Measurements from ENCODE around the gene SLC30A3.

The SLC30A3 gene

GRCh38 chr2:27231921-27232320 is 30.9 kb downstream of the SLC30A3 start:
- Histone ChIP-seq H3K4me3 (ENCODE audit: low read depth, low read length) (no peak overlapping the region), H3K27me3 (ENCODE audit: insufficient read depth, low read length) (no peaks in the 10 kb centered on the region), H3K79me2 (ENCODE audit: control insufficient read depth, insufficient read depth, low read length, unreplicated experiment) (no peaks in the 10 kb centered on the region), H2AFZ (ENCODE audit: low read length, unreplicated experiment) (no peak overlapping the region), H3K27ac (ENCODE audit: low read depth, low read length) (no peak overlapping the region), H3K4me1 (ENCODE audit: control insufficient read depth, insufficient read depth, low read length, unreplicated experiment) (no peaks in the 10 kb centered on the region), H3K36me3 (ENCODE audit: insufficient read depth, low read length) (peaks cover 27% of the 10 kb centered on the region)

DNA sequence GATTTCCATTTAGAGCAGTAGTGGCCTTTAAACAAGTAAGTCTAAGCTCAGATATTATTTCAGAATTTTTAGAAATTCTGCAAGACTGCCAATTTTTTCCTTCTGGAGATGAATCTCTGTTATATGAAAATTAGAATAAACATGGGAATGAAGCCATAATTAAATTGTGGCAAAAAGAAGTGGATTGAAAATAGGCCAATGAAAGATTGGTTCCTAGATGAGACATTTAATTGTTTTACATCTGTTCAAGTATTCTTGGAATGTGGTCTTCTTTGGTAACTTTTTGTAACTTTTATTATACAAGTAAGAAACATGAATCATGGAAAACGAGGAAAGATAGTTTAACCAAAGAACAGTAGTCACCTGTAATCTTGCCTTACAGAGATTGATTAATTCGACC is 35.3 kb downstream of the SLC30A3 start:
- Histone ChIP-seq H3K27me3 (ENCODE audit: insufficient read depth, low read length) (no peaks in the 10 kb centered on the region), H3K36me3 (ENCODE audit: insufficient read depth, low read length) (peaks cover 27% of the 10 kb centered on the region), H3K27ac (ENCODE audit: low read depth, low read length) (no peak overlapping the region), H2AFZ (ENCODE audit: low read length, unreplicated experiment) (no peak overlapping the region), H3K79me2 (ENCODE audit: control insufficient read depth, insufficient read depth, low read length, unreplicated experiment) (no peaks in the 10 kb centered on the region), H3K4me3 (ENCODE audit: low read depth, low read length) (no peak overlapping the region), H3K4me1 (ENCODE audit: control insufficient read depth, insufficient read depth, low read length, unreplicated experiment) (no peaks in the 10 kb centered on the region)

DNA sequence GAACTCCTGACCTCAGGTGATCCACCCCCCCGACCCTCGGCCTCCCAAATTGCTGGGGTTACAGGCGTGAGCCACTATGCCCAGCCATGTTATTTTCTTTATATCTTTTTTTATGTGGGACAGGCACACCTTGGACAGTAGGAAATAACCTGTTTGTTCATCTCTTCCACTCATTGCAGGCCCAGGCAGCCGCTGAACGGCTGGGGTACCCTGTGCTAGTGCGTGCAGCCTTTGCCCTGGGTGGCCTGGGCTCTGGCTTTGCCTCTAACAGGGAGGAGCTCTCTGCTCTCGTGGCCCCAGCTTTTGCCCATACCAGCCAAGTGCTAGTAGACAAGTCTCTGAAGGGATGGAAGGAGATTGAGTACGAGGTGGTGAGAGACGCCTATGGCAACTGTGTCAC is 37.3 kb downstream of the SLC30A3 start:
- Histone ChIP-seq H3K36me3 (ENCODE audit: insufficient read depth, low read length) (peaks cover 27% of the 10 kb centered on the region), H3K79me2 (ENCODE audit: control insufficient read depth, insufficient read depth, low read length, unreplicated experiment) (no peaks in the 10 kb centered on the region), H3K4me3 (ENCODE audit: low read depth, low read length) (no peak overlapping the region), H2AFZ (ENCODE audit: low read length, unreplicated experiment) (no peak overlapping the region), H3K27ac (ENCODE audit: low read depth, low read length) (no peak overlapping the region), H3K27me3 (ENCODE audit: insufficient read depth, low read length) (no peaks in the 10 kb centered on the region), H3K4me1 (ENCODE audit: control insufficient read depth, insufficient read depth, low read length, unreplicated experiment) (no peaks in the 10 kb centered on the region)

- Histone ChIP-seq H3K36me3 (ENCODE audit: insufficient read depth, low read length) (peaks cover 27% of the 10 kb centered on the region), H2AFZ (ENCODE audit: low read length, unreplicated experiment) (no peak overlapping the region), H3K4me1 (ENCODE audit: control insufficient read depth, insufficient read depth, low read length, unreplicated experiment) (peaks cover 7% of the 10 kb centered on the region), H3K27me3 (ENCODE audit: insufficient read depth, low read length) (no peaks in the 10 kb centered on the region), H3K4me3 (ENCODE audit: low read depth, low read length) (no peak overlapping the region), H3K79me2 (ENCODE audit: control insufficient read depth, insufficient read depth, low read length, unreplicated experiment) (peaks cover 13% of the 10 kb centered on the region), H3K27ac (ENCODE audit: low read depth, low read length) (no peak overlapping the region)
These were observed 39.4 kb downstream of the SLC30A3 start for GRCh38 chr2:27223416-27223815.

GRCh38 chr2:27222407-27222806 is 40.4 kb downstream of the SLC30A3 start:
- Histone ChIP-seq H3K4me3 (ENCODE audit: low read depth, low read length) (no peak overlapping the region), H3K79me2 (ENCODE audit: control insufficient read depth, insufficient read depth, low read length, unreplicated experiment) (peaks cover 23% of the 10 kb centered on the region), H3K4me1 (ENCODE audit: control insufficient read depth, insufficient read depth, low read length, unreplicated experiment) (peaks cover 10% of the 10 kb centered on the region), H2AFZ (ENCODE audit: low read length, unreplicated experiment) (no peak overlapping the region), H3K36me3 (ENCODE audit: insufficient read depth, low read length) (peaks cover 21% of the 10 kb centered on the region), H3K27ac (ENCODE audit: low read depth, low read length) (no peak overlapping the region), H3K27me3 (ENCODE audit: insufficient read depth, low read length) (no peaks in the 10 kb centered on the region)

DNA sequence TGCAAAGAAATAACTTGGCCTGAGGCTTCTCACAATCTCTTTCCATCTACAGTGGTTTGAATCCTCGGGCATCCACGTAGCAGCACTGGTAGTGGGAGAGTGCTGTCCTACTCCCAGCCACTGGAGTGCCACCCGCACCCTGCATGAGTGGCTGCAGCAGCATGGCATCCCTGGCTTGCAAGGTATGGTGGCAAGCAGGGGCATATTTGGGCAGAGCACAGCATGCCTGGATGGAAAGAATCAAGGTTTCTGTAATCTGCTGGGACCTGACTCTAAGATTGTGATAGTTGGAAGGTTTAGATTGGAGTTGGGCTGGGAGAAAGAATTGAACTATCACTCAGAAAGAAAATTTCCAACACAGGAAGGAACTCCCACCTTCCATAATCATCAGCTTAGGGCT is 41.7 kb downstream of the SLC30A3 start:
- no peak overlapping the region for H3K27ac ChIP-seq (ENCODE audit: low read depth, low read length)
- no peaks in the 10 kb centered on the region for H3K27me3 ChIP-seq (ENCODE audit: insufficient read depth, low read length)
- peaks cover 19% of the 10 kb centered on the region for H3K36me3 ChIP-seq (ENCODE audit: insufficient read depth, low read length)
- H2AFZ ChIP-seq (ENCODE audit: low read length, unreplicated experiment): no peak overlapping the region
- H3K79me2 ChIP-seq (ENCODE audit: control insufficient read depth, insufficient read depth, low read length, unreplicated experiment): peaks cover 24% of the 10 kb centered on the region
- no peak overlapping the region for H3K4me3 ChIP-seq (ENCODE audit: low read depth, low read length)
- H3K4me1 ChIP-seq (ENCODE audit: control insufficient read depth, insufficient read depth, low read length, unreplicated experiment): peaks cover 15% of the 10 kb centered on the region

- Histone ChIP-seq H3K4me3 (ENCODE audit: low read depth, low read length) (no peak overlapping the region), H3K36me3 (ENCODE audit: insufficient read depth, low read length) (peaks cover 13% of the 10 kb centered on the region), H3K79me2 (ENCODE audit: control insufficient read depth, insufficient read depth, low read length, unreplicated experiment) (peaks cover 24% of the 10 kb centered on the region), H3K4me1 (ENCODE audit: control insufficient read depth, insufficient read depth, low read length, unreplicated experiment) (peaks cover 15% of the 10 kb centered on the region), H2AFZ (ENCODE audit: low read length, unreplicated experiment) (no peak overlapping the region), H3K27me3 (ENCODE audit: insufficient read depth, low read length) (no peaks in the 10 kb centered on the region), H3K27ac (ENCODE audit: low read depth, low read length) (no peak overlapping the region)
These were observed 42.8 kb downstream of the SLC30A3 start for GRCh38 chr2:27220091-27220490.

DNA sequence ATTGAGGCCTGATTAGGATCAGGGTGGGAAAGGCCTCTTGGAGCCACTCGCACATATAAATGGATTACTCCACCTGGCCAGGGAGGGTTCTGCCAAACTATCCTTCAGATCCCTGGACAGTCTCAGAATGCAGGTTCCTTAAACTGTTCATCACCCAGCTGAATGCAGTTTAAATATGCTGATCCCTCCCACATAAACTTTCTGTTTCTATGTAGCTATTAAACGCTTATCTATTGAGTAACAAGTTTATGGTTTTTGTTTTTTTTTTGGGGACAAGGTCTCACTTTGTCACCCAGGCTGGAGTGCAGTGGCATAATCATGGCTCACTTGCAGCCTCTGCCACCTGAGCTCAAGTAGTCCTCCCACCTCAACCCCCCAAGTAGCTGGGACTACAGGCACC is 43.8 kb downstream of the SLC30A3 start:
- Histone ChIP-seq H3K36me3 (ENCODE audit: insufficient read depth, low read length) (peaks cover 12% of the 10 kb centered on the region), H3K27ac (ENCODE audit: low read depth, low read length) (no peak overlapping the region), H2AFZ (ENCODE audit: low read length, unreplicated experiment) (no peak overlapping the region), H3K4me3 (ENCODE audit: low read depth, low read length) (peak overlapping the region; percentile 85), H3K27me3 (ENCODE audit: insufficient read depth, low read length) (no peaks in the 10 kb centered on the region), H3K4me1 (ENCODE audit: control insufficient read depth, insufficient read depth, low read length, unreplicated experiment) (peaks cover 15% of the 10 kb centered on the region), H3K79me2 (ENCODE audit: control insufficient read depth, insufficient read depth, low read length, unreplicated experiment) (peaks cover 24% of the 10 kb centered on the region)

- H3K27me3 ChIP-seq (ENCODE audit: insufficient read depth, low read length): no peaks in the 10 kb centered on the region
- peaks cover 16% of the 10 kb centered on the region for H3K4me1 ChIP-seq (ENCODE audit: control insufficient read depth, insufficient read depth, low read length, unreplicated experiment)
- peak overlapping the region; percentile 85 for H3K4me3 ChIP-seq (ENCODE audit: low read depth, low read length)
- no peak overlapping the region for H2AFZ ChIP-seq (ENCODE audit: low read length, unreplicated experiment)
- peaks cover 7% of the 10 kb centered on the region for H3K36me3 ChIP-seq (ENCODE audit: insufficient read depth, low read length)
- peaks cover 24% of the 10 kb centered on the region for H3K79me2 ChIP-seq (ENCODE audit: control insufficient read depth, insufficient read depth, low read length, unreplicated experiment)
- no peak overlapping the region for H3K27ac ChIP-seq (ENCODE audit: low read depth, low read length)
These were observed 44.2 kb downstream of the SLC30A3 start for GRCh38 chr2:27218614-27219013.

- peak within 1 kb of the TSS; percentile 46 for H2AFZ ChIP-seq (ENCODE audit: low read length, unreplicated experiment)
- peak within 1 kb of the TSS; percentile 85 for H3K4me3 ChIP-seq (ENCODE audit: low read depth, low read length)
- H3K4me1 ChIP-seq (ENCODE audit: control insufficient read depth, insufficient read depth, low read length, unreplicated experiment): peaks cover 21% of the 10 kb centered on the region
- H3K36me3 ChIP-seq (ENCODE audit: insufficient read depth, low read length): peaks cover 4% of the 10 kb centered on the region
- peak within 1 kb of the TSS; percentile 59; the same call in 1 of the 2 replicates for H3K27ac ChIP-seq (ENCODE audit: low read depth, low read length)
- H3K27me3 ChIP-seq (ENCODE audit: insufficient read depth, low read length): no peaks in the 10 kb centered on the region
- H3K79me2 ChIP-seq (ENCODE audit: control insufficient read depth, insufficient read depth, low read length, unreplicated experiment): peaks cover 33% of the 10 kb centered on the region
These were observed 45.4 kb downstream of the SLC30A3 start, which contains the start of gene CAD for GRCh38 chr2:27217173-27218121. Gene CAD, plus strand, starts transcription at chr2:27217369. Its CDS starts 183 bp downstream, at chr2:27217552.
